DND-41 (cell line): Measurements from ENCODE around the gene SULF2.

Experiments
- ATAC-seq: fragments of 200-7000 bp; cut with Tn5 transposase; 3 replicates; pipeline ENCODE4 v1.9.1; 2021; ENCODE audit warnings: low read depth; ENCODE audit not compliant: insufficient read depth
- DNase-seq: peaks from one replicate; pipeline ENCODE4 v3.0.0-alpha.2; 2020
- H2AFZ ChIP-seq: 2 replicates; pipeline ENCODE4 v1.6.0; 2012; ENCODE audit warnings: low read depth, low read length
- H3K27ac ChIP-seq: 2 replicates; pipeline ENCODE4 v1.5.1; 2012; ENCODE audit warnings: low read length, inconsistent platforms
- H3K27me3 ChIP-seq: fragments of 200-600 bp; sonication (generic); 2 replicates; pipeline ENCODE4 v1.6.0; 2012; ENCODE audit warnings: low read length, mild to moderate bottlenecking, inconsistent platforms; ENCODE audit not compliant: insufficient read depth, poor library complexity
- H3K36me3 ChIP-seq: 2 replicates; pipeline ENCODE4 v1.5.1; 2012; ENCODE audit warnings: low read length, inconsistent platforms; ENCODE audit not compliant: insufficient read depth
- H3K4me1 ChIP-seq: 2 replicates; pipeline ENCODE4 v1.5.1; 2012; ENCODE audit warnings: mild to moderate bottlenecking, low read length; ENCODE audit not compliant: insufficient read depth
- H3K4me2 ChIP-seq: 2 replicates; pipeline ENCODE4 v1.6.0; 2012; ENCODE audit warnings: mild to moderate bottlenecking, moderate library complexity, low read length, inconsistent platforms; ENCODE audit not compliant: insufficient read depth
- H3K4me3 ChIP-seq, 2 experiments: fragments of 200-600 bp in 1 of 2; shearing (Covaris generic) in 1 of 2; 2 replicates each; pipeline ENCODE4 v1.5.1; 2012 to 2016; ENCODE audit warnings: inconsistent platforms in 2 of 2, low read length in 2 of 2, mild to moderate bottlenecking in 2 of 2, low read depth in 1 of 2, moderate library complexity in 1 of 2
- H3K79me2 ChIP-seq: 2 replicates; pipeline ENCODE4 v1.6.0; 2012; ENCODE audit warnings: low read length, inconsistent platforms; ENCODE audit not compliant: insufficient read depth
- H3K9ac ChIP-seq: 2 replicates; pipeline ENCODE4 v1.6.0; 2012; ENCODE audit warnings: low read depth, mild to moderate bottlenecking, inconsistent platforms, low read length, moderate library complexity
- H3K9me3 ChIP-seq: 2 replicates; pipeline ENCODE4 v1.5.1; 2012; ENCODE audit warnings: low read length, moderate library complexity, mild to moderate bottlenecking, inconsistent platforms; ENCODE audit not compliant: insufficient read depth, severe bottlenecking
- H4K20me1 ChIP-seq: 2 replicates; pipeline ENCODE4 v1.6.0; 2012; ENCODE audit warnings: low read length; ENCODE audit not compliant: insufficient read depth
- CTCF ChIP-seq: IDR thresholded peaks from 2 replicates; pipeline ENCODE4 v1.5.1; 2012; ENCODE audit warnings: borderline replicate concordance, low read length, moderate library complexity, mild to moderate bottlenecking; ENCODE audit not compliant: poor library complexity, severe bottlenecking; ENCODE audit errors: extremely low read depth
- EZH2 ChIP-seq: IDR thresholded peaks from 3 replicates; pipeline ENCODE4 v1.6.1; 2012; ENCODE audit warnings: borderline replicate concordance, low read depth, mild to moderate bottlenecking, moderate library complexity, low read length, inconsistent platforms; ENCODE audit not compliant: severe bottlenecking

Gene SULF2

DNA sequence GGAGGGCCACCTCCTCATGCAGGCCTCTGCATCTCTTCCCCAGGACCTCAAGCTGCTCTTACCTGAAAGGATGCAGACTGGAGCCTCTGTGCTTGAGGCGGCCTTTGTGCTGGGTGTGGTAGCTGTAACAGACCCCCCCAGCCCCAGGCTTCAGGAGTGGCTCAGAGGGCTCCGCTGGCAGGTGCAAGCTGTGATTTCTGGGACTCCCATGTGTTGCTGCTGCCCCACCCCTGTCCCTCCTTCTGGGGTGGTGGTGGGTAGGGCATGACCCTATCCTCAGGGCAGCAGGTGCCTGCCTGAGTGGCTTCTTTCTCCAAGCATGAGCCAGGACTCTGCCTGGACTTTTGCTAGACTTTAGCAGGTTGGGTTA, 121.2 kb downstream of the SULF2 start:
- peak; percentile 46 for ATAC-seq

DNA sequence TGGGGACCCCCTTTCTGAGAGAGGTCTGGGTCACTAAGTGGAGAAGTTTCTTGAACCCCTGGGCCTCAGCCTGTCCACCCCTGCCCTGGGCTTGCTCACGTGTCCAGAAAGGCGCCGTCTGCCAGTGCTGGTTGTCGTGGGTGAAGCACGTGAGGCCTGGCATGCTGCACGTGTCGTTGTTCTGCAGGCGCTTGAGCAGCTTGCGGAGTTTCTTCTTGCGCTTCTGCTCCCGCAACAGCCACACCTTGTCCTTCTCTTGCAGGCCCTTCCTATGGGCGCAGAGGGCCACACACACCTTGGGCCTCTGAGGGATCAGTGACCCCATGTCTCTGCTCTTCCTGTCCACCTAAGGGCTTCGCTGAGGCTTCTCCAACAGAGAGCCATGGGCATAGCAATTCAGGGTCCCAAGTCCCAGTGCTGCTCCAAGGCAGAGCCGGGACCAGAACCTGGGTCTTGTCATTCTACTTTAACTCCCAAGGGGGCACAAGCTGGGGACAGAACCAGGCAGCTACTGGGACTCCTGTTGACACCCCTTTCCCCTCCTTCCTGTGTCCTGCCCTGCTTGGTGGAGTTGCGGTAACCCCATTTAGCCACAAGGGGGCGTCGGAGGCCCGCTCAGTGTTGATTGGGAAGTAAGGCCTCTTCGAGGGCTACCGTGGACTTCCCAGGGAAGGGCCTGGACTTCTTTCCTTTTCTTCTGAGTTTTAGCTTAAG, 121.8 kb downstream of the SULF2 start:
- Histone ChIP-seq H3K4me1 (no peaks in the 10 kb centered on the region), H3K9me3 (no peaks in the 10 kb centered on the region), H3K9ac (no peak overlapping the region), H2AFZ (peak overlapping the region; percentile 32; the same call in 1 of the 2 replicates), H3K36me3 (no peaks in the 10 kb centered on the region), H3K27me3 (no peaks in the 10 kb centered on the region), H3K4me3 (no peak overlapping the region), H3K79me2 (no peaks in the 10 kb centered on the region), H4K20me1 (0 out of 2 replicates have a peak, but pooled peaks cover 4% of the 10 kb centered on the region), H3K4me2 (no peak overlapping the region), H3K27ac (no peak overlapping the region)
- TF ChIP-seq EZH2 = no peak
- peak; percentile 100 for TF ChIP-seq CTCF
- peak; percentile 83 for DNase-seq
- ATAC-seq = peak; percentile 89

More for the DNA sequence above, 121.2 kb downstream of the SULF2 start:
- Histone ChIP-seq H3K4me3 (no peak overlapping the region), H3K4me2 (no peak overlapping the region), H2AFZ (peak overlapping the region; percentile 32; the same call in 1 of the 2 replicates), H3K4me1 (no peaks in the 10 kb centered on the region), H3K27me3 (no peaks in the 10 kb centered on the region), H3K79me2 (no peaks in the 10 kb centered on the region), H3K9me3 (no peaks in the 10 kb centered on the region), H4K20me1 (0 out of 2 replicates have a peak, but pooled peaks cover 4% of the 10 kb centered on the region), H3K9ac (no peak overlapping the region), H3K27ac (no peak overlapping the region), H3K36me3 (no peaks in the 10 kb centered on the region)
- DNase-seq = no peak
- TF ChIP-seq EZH2 (no peak), CTCF (no peak)

DNA sequence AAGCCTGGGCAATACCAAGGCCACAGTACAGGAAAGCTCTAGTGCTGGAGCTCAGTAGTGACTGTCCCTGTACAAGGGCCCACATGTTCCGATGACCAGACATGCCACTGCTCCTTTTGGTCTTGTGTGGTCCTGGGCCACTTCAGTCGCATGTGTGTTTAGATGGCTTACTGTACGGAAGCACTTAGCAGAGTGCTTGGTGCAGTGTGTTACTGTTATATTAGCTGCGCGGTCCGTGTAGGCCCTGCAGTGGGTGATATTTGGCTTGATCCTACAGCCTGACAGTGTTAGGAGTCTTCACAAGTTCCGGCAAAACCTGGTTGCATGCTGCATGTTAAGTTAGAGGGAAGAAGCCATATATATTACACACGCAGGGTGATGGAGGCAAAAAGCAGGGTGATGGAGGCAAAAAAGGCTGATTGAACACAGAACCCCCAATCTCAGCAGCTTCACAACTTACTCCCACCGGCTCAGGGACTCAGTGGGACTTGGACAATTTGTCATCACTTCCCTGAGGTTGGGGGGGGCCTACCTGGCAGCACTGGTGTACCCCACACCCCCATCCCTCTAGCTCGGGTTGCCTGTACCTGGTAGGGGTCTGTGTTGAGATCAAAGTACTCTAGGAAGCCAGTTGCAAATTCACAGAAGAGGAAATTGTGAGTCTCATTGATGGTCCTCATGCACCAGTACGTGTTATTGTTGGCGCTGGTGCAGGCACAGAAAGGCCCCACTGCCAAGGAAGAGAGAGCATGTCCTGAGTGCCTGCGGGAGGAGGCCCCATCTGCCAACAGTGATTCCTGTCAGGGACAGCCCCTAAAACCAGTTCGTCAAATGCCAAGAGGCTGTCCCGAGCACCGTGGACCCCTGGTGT, 122.6 kb downstream of the SULF2 start:
- ATAC-seq (no peak), DNase-seq (no peak)
- H4K20me1 ChIP-seq = no peaks in the 10 kb centered on the region
- H3K4me1 ChIP-seq = no peaks in the 10 kb centered on the region
- no peaks in the 10 kb centered on the region for H3K9me3 ChIP-seq
- no peak overlapping the region for H3K4me2 ChIP-seq
- no peaks in the 10 kb centered on the region for H3K79me2 ChIP-seq
- no peaks in the 10 kb centered on the region for H3K36me3 ChIP-seq
- H2AFZ ChIP-seq = no peak overlapping the region
- no peaks in the 10 kb centered on the region for H3K27me3 ChIP-seq
- no peak overlapping the region for H3K27ac ChIP-seq
- no peak overlapping the region for H3K9ac ChIP-seq
- no peak for TF ChIP-seq EZH2
- TF ChIP-seq CTCF = no peak
- no peak overlapping the region for H3K4me3 ChIP-seq
